Bronchial epithelial cell (primary cell): ENCODE data around the gene CLIC3. TPM values are rescaled to one million over a fixed set of nuclear protein-coding genes. Genes with fewer than 3 reads are reported as not detected.

ENCODE experiments used
- DNase-seq: peaks from one replicate; pipeline ENCODE4 v3.0.0-alpha.2; 2010; ENCODE audit warnings: low read depth
- FAIRE-seq: peaks from 2 replicates; lab custom pipeline; 2011; peaks lifted over from hg19 to GRCh38; lab: Jason Lieb, UNC
- H3K27me3 ChIP-seq: 2 replicates; pipeline ENCODE4 v1.5.1; 2011; ENCODE audit warnings: low read length; ENCODE audit not compliant: control insufficient read depth, insufficient read depth
- H3K36me3 ChIP-seq: 2 replicates; pipeline ENCODE4 v1.5.1; 2011; ENCODE audit warnings: low read length; ENCODE audit not compliant: control insufficient read depth, insufficient read depth
- H3K4me3 ChIP-seq: 2 replicates; pipeline ENCODE4 v1.5.1; 2011; ENCODE audit warnings: mild to moderate bottlenecking, low read depth, low read length, control low read depth
- CTCF ChIP-seq: IDR thresholded peaks from 2 replicates; pipeline ENCODE4 v1.5.1; 2011; ENCODE audit warnings: mild to moderate bottlenecking, moderate library complexity, low read length, control low read depth, inconsistent platforms; ENCODE audit not compliant: insufficient read depth, severe bottlenecking
- total RNA-seq: library from RNA; depleted of rRNA; stranded (reverse); fragments of >200 nt; gene quantifications from 2 replicates; pipeline ENCODE4 v1.2.1, GENCODE V29; 2014

Gene CLIC3
- total RNA-seq, 1 donor from 2014 or later, result 2.1 TPM

GRCh38 chr9:136949239-136949816 is 47.0 kb downstream of the CLIC3 start:
- TF ChIP-seq CTCF, result no peak
- Histone ChIP-seq H3K36me3 (no peaks in the 10 kb centered on the region), H3K27me3 (no peaks in the 10 kb centered on the region), H3K4me3 (peak overlapping the region; percentile 76)
- FAIRE-seq (no peak), DNase-seq (no peak)

DNA sequence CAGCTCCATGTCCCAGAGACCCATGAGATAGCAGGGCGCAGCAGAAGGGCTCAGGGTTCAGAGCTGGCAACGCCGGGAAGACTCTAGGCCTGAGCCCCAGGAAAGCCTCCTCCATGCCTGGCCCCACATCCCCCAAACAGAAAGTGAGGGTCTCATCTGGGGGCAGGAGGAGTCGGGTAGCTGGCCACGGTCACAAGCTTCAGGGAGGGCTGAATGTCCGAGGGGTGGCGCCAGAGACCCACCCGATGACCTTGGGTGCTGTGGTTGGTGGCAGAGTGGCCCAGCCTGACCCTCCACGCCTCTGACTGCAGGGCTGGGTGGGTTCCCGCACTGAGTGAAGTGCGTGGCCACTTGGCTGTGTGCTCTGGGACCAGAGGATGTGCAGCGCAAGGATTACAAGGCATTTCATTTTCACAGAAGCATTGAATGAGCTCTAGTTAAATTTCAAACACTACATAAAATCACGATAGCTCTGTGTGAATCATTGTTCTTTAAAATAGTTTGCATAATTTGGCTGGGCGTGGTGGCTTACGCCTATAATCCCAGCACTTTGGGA is 48.3 kb downstream of the CLIC3 start:
- peak; percentile 29 for DNase-seq
- Histone ChIP-seq H3K27me3 (no peaks in the 10 kb centered on the region), H3K4me3 (no peak overlapping the region), H3K36me3 (no peaks in the 10 kb centered on the region)
- TF ChIP-seq CTCF, result peak; percentile 49
- FAIRE-seq, result no peak

DNA sequence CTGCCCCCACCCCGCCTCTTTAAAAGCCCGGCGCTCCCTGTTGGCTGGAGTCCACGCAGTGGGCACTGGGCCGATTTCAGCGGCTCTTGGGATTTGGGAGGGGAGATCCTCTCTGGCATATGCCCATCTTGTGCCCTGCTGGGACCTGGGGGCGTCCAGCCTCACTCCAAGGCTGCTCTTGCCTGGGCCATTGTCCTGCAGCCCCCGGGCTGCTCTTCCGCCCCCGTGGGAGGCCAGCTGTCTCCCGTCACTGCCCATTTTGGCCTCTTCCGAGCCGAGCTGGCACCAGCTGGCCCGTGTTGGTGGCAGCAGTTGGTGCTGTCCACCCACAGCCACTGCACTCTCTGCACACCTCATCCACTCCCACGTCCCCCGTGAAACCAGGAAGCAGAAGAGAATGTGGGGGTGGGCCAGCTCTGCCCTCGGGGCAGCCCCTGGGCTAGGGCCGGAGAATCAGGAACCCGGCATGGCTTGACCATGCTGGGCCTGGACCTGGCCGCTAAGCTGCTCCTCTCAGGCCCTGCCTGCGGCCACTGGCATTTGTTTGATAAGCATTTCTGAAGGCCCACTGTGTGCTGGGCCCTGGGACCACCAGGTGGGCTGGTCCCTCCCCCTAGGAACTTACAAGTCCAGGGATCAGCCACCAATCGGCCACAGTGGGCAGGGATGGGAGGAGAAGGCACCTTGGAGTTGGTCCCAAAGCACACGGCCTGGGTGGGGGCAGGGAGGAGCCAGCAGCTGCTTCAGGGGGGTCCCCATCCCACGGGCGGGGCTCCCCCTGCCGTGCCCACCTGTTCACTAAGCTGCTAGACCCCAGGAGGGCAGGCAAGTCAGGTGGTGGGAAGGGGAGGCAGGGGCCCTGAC is 49.1 kb downstream of the CLIC3 start:
- FAIRE-seq (no peak), DNase-seq (no peak)
- Histone ChIP-seq H3K36me3 (peaks cover 3% of the 10 kb centered on the region), H3K27me3 (no peaks in the 10 kb centered on the region), H3K4me3 (no peak overlapping the region)
- no peak for TF ChIP-seq CTCF

- no peak for TF ChIP-seq CTCF
- DNase-seq, result no peak
- no peak for FAIRE-seq
Measured at GRCh38 chr9:136946228-136947027, 49.9 kb downstream of the CLIC3 start.

GRCh38 chr9:136945333-136946227 is 50.8 kb downstream of the CLIC3 start:
- no peaks in the 10 kb centered on the region for H3K27me3 ChIP-seq
- peaks cover 16% of the 10 kb centered on the region for H3K36me3 ChIP-seq
- no peak for TF ChIP-seq CTCF
- DNase-seq (no peak), FAIRE-seq (no peak)
- H3K4me3 ChIP-seq, result no peak overlapping the region

More at GRCh38 chr9:136946228-136947027, 49.9 kb downstream of the CLIC3 start:
- no peak overlapping the region for H3K4me3 ChIP-seq
- H3K27me3 ChIP-seq, result no peaks in the 10 kb centered on the region
- H3K36me3 ChIP-seq, result peaks cover 9% of the 10 kb centered on the region
